ENCODE measurements around the gene ZNF784.
"Not testable (repeated sequence)": the region's sequence is repeated elsewhere in the genome, so short reads cannot be mapped to it uniquely, and the experiment has no call there.

Gene ZNF784

GRCh38 chr19:55580628-55581144 is 43.7 kb downstream of the ZNF784 start, which contains the start of gene ZNF579:
ZNF579 (minus strand) TSS chr19:55580848; CDS start chr19:55579639, 1,209 bp downstream.
- peak; percentile 77 for DNase-seq

DNA sequence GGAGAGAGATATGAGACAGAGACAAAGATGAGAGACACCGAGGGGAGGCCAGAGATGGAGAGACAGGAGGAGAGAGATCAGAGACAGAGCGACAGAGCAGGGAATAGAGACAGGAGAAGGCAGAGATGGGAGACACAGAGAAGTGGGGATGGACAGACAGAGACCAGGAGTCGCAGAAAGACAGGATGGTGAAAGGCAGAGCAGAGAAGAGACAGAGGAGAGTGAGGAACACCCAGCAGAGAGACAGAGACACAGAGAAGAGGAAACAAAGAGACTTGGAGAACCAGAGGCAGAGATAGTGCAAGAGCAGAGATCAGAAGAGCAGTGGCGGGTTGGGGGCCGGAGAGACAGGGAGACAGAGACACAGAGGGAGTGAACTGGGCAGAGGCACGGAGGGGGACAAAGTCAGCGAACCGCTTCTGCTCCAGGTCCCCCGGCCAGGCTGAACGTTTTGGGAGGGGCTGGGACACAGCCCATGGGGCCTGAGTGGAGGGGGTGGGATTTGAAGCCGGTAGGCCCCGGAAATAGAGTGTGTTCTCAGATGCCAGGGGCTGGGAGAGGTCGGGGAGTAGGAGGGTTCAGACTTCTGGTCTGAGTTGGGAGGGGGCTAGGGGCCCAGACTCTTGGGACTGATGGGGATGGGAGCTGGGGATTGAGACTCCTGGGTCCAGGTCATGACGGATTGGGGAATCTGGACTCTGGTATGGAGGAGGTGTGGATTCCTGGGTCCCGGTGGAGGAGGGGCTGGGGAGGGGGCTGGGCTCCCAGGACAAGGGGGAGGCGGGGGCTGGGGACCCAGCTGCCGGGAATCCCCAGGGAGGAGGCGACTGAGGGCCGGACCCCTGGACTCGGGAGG is 44.4 kb downstream of the ZNF784 start:
- no peak for DNase-seq

- no peak for DNase-seq
These were observed 45.3 kb downstream of the ZNF784 start for GRCh38 chr19:55578761-55579747.

DNA sequence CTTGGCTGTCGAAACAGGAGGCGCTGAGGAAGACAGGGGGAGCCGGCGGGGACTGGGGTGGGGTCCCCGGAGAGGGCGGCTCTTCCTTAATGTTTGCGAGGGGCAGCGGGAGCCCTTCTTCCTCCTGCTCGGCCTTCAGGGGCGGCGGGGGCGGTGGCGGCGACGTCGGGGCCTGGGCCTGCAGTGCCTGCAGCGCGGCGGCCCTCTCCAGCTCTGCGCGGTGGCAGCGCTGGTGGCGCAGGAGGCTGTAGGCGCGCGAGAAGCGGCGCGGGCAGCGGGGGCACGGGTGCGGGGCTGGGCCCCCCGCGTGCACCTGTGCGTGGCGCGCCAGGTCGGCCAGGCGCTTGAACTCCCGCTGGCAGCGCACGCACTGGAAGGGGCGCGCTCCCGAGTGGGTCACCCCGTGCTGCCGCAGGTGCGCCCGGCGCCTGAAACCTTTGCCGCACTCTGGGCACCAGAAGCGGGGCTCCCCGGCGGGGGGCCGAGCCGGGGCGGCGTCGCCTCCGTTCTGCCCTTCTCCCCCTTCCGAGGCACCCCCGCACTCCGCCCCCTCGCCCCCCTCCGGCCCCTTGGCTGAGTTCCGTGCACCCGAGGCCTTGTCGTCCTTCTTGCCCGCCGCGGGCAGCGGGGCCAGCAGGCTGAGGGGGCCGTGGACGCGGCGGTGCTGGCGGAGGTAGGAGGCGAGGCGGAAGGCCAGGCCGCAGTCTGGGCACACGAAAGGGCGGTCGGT is 46.2 kb downstream of the ZNF784 start:
- DNase-seq, result no peak

DNA sequence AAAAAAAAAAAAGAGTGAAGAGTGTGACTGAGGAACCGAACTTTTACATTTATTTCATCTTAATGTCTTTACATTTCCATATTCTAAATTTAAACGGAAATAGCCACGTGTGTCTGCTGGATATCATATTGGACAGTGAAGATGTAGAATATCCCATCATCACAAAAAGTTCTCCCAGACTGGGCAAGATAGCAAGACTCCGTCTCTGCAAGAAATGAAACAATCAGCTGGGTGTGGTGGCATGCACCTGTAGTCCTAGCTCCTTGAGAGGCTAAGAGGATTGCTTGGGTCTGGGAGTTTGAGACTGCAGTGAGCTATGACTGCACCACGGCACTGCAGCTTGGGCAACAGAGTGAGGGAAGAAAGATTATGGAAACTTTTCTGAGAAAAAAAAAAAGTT is 47.6 kb downstream of the ZNF784 start:
- DNase-seq, result no peak

- DNase-seq, result not testable (repeated sequence)
These were observed 50.4 kb downstream of the ZNF784 start for GRCh38 chr19:55573929-55574328.

Data from NCI-H1092 (cell line).